Caki2 (cell line): ENCODE data around the gene TMX1. TPM values are rescaled to one million over a fixed set of nuclear protein-coding genes. Genes with fewer than 3 reads are reported as not detected.
"Not testable (repeated sequence)": the region's sequence is repeated elsewhere in the genome, so short reads cannot be mapped to it uniquely, and the experiment has no call there.

Experiments
- DNase-seq: peaks from one replicate; pipeline ENCODE4 v3.0.0-alpha.2; 2015; ENCODE audit warnings: low read depth
- in situ Hi-C: cut with HindIII; loops from 2 replicates; pipeline ENCODE4 v1.10.0; 2016; ENCODE audit warnings: low sequenced_read_pairs, low pct_unique_long_range_greater_than_20kb, mixed read lengths
- total RNA-seq: library from RNA; depleted of rRNA; stranded (reverse); fragments of >200 nt; shearing (Covaris generic); gene quantifications from 2 replicates; pipeline ENCODE4 v1.2.3, GENCODE V29; 2014; ENCODE audit warnings: low replicate concordance; rRNA removed

TMX1 gene, protein sequence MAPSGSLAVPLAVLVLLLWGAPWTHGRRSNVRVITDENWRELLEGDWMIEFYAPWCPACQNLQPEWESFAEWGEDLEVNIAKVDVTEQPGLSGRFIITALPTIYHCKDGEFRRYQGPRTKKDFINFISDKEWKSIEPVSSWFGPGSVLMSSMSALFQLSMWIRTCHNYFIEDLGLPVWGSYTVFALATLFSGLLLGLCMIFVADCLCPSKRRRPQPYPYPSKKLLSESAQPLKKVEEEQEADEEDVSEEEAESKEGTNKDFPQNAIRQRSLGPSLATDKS
- 43.5 and 46.7 TPM in 2 replicates for total RNA-seq

DNA sequence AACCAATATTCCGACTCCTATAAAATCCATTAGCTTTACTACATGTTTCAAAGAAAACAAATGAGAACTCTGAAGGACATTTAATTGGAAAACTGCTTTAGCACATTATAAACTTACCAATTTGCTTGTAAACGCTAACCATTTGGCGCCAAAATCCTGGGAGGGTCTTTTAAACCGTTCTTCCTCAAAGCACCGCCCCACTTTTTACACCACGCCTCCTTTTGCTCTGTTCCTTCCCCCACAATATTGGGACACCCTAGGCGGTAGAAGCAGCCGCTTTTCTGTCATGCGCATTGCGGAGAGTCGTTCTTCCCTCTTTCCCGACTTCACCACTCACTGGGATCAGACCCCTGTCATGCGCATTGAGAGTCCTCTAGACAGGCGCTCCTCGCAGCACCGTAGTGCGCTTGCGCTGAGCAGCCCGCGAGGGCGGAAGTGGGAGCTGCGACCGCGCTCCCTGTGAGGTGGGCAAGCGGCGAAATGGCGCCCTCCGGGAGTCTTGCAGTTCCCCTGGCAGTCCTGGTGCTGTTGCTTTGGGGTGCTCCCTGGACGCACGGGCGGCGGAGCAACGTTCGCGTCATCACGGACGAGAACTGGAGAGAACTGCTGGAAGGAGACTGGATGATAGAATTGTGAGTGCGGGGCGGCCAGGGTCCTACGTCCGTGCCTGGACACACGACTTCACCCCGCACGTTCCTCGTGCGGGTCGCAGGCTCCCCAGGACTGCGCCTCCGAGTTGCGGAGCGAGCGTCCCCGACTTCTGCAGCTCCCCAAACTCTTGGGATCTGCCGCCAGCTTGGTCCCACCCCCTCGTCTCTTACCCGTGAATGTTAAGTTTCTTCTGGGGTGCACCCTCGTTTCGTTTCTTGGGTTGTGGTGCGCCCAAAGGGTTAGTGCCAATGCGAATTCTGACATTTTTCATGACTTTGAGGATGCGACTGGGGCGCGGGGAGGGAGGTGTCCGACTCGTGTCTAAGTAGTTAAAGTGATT, at the start of gene TMX1:
Gene TMX1 (plus strand): TSS at position 435 of the 991 bp plus-strand sequence. CDS start 46 bp downstream, at position 481.
- in situ Hi-C loops: no loop called here
- DNase-seq: peak; percentile 97

DNA sequence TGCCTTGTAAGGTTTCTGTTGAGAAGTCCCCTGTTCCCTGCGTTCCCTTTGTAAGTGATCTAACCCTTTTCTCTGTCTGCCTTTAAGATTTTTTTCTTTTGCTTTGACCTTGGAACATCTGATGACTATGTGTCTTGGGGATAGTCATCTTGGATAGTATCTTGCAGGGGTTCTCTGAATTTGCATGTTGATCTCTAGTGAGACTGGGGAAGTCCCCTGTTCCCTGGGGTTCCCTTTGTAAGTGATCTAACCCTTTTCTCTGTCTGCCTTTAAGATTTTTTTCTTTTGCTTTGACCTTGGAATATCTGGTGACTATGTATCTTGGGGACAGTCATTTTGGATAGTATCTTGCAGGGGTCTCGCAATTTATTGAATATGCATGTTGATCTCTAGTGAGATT, 38.2 kb upstream of the TMX1 start:
- in situ Hi-C loops: no loop called here
- no peak for DNase-seq

DNA sequence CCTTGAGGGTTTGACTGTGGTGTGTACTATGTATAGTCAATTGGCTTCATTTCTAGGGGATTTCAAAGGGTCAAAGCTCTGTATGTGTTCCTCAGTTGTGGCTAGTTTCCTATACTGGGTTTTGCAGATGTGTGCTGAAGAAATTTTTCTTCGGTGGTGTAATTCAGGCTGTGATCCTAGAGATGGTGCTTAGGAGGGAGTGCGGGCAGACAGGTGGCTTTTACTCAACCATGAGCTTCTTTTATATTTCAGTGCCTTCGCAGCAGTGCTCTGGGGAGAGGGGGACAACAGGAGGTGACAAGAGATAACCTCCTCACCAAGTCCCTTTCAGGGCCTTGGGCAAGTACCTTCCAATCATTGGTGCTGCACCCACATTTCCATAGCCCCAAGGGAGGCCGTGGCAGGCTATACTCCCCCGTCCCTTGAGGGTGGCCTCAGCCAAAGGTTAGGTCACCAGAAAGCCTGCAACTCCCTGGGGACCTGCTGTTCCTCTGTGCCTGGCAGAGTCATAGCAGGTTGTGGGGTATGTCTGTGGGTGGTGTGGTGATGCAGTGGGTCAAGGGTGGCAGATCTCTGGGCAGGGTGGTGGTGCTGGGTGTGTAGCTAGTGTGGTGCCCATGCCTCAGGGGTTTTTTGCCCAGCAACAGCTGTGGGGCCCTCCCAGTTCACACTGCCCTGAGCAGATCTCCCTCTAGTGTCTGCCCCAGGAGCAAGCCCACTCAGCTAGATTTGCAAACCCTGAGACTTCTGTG, 37.0 kb upstream of the TMX1 start:
- no peak for DNase-seq
- in situ Hi-C loops: no loop called here

DNA sequence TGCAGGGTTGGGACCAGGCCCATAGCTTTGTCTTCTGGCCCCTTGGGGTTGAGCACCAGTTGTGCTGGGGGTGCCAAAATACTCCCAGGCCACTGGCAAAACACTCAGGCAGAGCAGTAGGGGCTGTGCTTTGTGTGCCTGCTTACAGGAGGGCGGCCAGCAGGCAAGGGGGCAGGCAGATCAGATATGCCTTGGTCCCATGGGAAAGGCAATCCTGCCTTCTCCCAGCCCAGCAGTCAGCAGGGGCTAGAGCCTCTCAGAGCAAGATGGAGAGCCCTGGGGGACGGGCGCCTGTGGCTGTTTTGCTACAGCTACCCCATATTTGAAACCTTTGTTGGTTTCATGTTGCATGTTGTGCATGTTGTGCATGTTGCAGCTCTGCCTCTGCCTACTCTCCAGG, 36.2 kb upstream of the TMX1 start:
- in situ Hi-C loops: no loop called here
- DNase-seq: no peak

DNA sequence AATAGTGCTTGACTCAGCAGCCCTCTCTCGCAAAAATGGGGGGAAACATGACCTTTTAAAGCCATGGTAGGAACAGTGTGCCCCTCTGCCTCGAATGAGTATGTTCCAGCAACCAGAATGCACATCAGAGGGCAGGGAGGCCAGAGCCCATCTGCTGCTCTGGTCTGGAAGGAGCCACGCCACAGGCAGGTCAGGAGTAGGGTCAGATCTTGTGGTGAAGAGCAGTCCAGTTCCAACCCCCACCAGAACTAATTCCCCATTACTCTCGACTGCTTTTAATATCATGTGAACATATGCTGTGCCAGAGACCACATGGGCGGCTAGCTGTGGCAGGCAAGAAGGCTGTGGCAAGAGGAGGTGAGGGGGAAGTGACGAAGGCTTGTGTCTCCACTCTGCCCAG, 34.6 kb upstream of the TMX1 start:
- in situ Hi-C loops: no loop called here
- DNase-seq: no peak

DNA sequence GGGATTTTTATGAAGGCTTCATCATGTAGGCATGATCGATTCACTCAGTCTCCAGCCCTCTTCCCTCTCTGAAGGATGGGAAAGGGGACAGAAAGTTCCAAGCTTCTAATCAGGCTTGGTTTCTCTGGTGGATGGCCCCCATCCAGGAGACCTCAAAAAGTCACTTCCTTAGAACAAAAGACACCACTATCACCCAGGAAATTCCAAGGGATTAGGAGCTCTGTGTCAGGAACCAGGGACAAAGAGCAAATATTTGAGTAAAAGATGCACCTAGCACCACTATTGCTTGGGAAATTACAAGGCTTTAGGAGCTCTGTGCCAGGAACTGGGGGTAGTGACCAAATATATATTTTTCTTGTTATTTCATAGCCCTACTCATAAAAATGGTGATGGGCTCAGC, 33.6 kb upstream of the TMX1 start:
- no peak for DNase-seq
- in situ Hi-C loops: no loop called here

DNA sequence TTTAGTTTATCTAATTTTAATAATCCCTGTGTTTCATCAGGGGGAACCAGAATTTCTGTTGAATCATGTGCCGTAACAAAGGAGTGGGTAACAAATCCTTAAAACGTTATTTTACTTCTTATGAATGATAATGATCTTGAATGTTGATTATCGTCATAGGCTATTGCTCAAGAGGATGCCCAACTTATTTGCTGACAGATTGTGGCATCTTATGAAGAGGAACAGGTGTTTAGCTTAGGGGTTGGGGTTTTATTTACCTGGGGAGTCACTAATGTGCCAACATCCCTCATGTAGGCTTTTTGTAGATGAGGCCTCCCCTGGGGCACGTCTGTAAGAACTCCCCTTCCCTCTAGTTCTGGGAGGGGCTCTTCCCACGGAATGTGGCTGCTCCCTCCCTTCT, 32.4 kb upstream of the TMX1 start:
- in situ Hi-C loops: no loop called here
- DNase-seq: no peak

DNA sequence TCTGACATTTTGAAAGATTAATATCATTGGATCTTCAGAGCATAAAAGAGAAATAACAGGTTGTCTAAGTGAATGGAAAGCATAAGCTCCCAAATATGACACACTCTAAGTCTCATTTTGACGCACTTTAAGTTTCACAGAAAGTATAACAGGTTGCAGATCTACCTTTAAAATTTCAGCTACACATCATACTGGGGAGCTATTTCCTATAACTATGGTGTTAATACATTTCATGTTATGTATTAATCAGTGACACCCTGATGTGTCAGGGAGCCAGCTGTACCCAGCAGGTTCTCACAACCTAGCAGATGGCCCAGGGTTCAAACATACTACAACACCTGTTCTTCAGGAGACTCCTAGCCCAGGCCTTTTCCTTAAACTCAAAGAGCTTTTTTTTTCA, 31.1 kb upstream of the TMX1 start:
- no peak for DNase-seq
- in situ Hi-C loops: no loop called here

DNA sequence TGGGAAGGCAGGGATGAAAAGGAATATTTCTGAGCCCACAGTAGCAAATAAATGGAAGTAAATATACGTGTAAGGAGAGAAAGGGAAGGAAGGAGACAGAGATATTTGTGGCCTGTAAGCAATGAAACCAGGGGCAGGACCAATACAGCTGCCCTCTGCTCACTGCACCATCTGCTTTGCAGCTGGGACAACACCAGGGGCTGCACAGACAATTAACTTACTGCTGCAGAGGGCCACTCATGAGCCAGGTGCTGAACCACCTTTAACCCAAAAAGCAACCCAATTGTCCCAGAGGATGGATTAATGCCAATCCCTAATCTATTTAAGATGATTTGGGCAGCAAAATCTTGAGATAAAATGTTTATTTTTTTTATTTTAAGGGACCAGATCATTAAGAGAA, 30.6 kb upstream of the TMX1 start:
- DNase-seq: no peak
- in situ Hi-C loops: no loop called here

DNA sequence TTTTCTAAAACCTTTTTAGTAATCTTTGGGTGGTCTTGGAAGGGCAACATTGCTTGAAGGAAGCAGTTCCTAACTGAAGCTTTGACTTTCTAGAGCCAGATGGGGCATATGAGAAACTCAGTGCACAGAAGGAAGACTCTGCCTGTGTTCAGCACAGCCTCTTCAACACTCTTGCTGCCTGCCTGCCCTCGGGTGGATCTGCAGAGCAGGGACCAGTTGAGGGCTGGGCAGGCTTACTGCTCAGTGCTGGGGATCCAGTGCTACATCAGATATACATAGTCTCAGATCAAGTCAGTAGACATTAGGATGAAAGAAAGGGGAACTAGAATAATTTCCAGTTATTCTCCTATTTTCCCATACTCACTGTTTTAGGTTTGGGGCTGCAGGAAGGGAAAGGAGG, 29.5 kb upstream of the TMX1 start:
- no peak for DNase-seq
- in situ Hi-C loops: no loop called here

DNA sequence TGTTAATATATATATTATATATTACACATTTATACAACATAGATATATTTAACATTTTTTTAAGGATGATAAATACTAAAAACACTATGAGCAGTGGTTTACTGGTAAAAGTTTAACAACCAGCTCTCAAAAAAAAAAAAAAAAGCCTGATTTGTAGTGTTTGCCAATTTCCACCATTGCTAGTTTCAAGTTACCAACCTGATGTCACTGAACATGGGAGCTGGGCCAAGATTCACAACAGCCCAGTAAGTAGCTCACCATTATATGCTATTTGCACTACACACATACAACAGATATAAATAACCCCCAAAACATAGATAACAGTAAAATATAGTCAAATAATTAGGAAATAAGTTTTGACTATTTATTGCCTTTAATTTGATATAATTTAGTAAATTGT, 28.9 kb upstream of the TMX1 start:
- DNase-seq: peak; percentile 14
- in situ Hi-C loops: no loop called here

DNA sequence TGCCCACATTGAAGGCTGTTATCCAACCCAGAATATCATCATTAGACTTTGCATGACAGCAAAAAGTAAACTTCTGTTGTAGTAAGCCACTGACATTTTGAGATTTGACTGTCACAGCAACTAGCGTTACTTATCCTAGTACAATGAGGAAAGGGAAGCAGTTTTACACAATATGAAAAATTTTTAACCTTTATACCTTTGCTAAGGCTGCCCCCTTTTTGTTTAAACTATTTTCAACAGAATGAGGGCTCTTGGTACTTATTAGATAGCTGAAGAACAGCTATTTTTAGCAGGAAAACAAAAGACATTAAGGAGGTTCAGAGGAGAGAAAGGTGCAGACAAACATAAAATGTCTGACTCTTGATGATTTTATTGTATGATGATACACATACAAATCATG, 23.4 kb upstream of the TMX1 start:
- no peak for DNase-seq
- in situ Hi-C loops: no loop called here

DNA sequence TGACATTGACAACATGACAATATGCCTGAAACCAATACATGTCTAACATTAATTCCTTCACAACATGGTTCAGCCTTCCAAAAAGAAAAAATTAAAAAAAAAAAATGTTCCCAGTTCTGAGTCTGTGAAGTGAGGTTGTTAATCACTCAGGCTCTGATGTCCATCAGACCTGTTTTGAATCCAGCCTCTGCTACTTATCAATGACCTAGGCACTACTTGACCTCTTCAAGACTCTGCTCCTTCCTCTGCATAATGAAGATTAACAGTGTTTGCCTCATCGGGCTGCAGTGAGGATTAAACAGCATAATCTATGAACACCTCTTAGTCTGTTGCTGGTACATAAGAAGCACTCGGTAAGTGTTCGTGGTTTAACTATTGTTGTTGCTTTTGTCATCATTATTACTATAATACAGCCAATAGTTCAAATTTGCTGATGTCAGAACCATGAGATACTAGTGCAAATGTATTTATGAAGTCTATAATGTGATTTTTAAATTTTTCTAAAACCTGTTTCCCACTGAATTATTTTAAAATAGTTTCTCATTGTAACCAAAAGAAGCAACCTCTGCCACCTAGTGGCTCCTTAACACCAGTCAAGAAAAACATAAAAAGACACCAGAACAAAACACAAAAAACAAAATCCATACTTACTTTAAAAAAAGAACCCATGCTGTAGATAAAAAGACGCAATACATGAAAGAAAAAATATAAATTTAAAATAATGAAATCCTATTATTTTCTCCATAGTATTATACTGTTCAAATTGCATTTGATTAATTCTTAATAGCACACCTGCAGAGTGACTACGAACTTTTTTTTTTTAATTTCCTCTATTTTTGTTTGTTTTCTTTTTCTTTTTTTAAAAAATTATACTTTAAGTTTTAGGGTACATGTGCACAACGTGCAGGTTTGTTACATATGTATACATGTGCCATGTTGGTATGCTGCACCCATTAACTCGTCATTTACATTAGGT, 20.3 kb upstream of the TMX1 start:
- peak; percentile 16 for DNase-seq
- in situ Hi-C loops: no loop called here

DNA sequence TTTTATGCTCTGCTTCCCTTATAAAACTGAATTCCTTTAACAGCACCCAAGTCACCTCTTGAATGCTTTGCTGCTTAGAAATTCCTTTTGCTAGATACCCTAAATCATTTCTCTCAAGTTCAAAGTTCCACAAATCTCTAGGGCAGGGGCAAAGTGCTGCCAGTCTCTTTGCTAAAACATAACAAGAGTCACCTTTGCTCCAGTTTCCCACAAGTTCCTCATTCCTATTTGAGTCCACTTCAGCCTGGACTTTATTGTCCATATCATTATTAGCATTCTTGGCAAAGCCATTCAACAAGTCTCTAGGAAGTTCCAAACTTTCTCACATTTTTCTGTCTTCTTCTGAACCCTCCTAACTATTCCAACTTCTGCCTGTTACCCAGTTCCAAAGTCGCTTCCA, 16.6 kb upstream of the TMX1 start:
- DNase-seq, in situ Hi-C loops: not testable (repeated sequence)

DNA sequence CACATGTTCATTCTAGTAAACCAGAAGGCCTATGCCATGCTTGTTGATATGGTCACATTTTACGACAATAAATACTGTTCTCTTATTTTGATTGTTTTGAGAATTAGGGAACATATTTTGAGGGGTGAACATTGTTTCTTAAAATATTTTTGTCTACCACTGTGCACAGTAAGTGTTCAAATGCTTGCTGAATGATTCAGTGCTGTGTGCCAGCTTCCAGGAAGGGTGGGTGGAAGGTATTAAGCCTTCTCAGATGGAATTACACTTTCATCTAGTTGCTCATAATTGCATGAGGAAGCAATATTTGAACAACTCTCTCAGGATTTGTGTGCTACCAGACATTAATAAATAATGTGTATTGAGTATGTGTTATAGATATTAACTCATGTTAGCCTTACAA, 15.5 kb upstream of the TMX1 start:
- DNase-seq: no peak
- in situ Hi-C loops: no loop called here

DNA sequence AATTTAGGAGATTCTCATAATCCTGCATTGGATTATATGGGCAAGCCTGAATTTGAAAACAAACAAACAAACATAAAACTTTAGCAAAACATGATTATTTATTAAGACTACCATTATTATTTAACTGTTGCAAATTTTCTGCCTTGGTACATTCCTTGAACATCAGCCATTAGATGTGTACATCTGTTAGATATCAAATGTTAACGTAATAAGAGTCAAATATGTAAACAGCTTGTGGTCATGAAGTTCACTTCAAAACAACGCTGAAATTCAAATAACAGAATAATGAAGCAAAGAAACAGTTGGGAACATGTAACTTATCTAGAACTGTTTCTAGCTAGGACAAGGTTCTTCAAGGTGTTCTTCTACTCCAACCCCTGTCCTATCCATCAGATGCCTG, 14.3 kb upstream of the TMX1 start:
- no peak for DNase-seq
- in situ Hi-C loops: no loop called here

DNA sequence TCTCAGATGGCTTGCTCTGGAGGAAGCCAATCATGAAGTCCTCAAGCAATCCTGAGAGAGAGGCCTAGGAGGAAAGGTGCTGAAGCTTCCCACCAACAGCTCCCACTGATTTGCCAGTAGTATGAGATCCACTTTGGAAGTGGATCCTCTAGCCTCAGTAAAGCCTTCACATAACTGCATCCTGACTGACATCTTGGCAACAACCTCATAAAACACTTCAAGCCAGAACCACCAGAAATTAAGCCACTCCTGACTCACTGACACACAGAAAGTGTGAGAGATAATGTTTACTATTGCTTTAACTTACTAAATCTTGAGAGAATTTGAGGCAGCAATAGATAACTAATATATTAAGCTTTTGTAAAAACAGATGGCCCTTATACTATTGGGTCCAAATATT, 11.7 kb upstream of the TMX1 start:
- in situ Hi-C loops: no loop called here

DNA sequence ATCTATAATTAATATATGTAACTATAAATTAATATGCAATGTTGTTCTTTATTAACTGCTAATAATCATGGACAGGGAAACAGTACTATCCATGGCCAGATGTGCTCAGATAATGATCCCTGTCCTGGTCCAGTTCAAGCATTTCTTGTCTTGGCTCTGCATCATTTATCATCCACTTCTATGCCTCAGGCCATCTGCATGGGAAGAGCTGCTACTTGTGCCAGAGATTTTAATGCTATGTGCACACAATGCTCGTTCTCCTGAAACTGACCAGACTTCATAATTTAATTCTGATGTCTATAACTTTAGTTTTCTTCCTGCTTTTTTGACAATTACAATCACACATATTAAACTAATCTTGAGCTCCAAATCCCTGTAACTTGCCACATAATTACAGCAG, 11.2 kb upstream of the TMX1 start:
- in situ Hi-C loops: no loop called here
- no peak for DNase-seq

More for the DNA sequence above, 11.7 kb upstream of the TMX1 start:
- no peak for DNase-seq
